DMS153 treated with DMSO at 0.1 percent for 48 hours (cell line): ENCODE data around the gene GOPC.

ENCODE experiments used
- DNase-seq: peaks from one replicate; lab custom pipeline; 2025; ENCODE audit not compliant: unreplicated experiment; lab: John Stamatoyannopoulos, UW

Gene GOPC

GRCh38 chr6:117550078-117550600 lies 52.2 kb downstream of the GOPC start:
- no peak for DNase-seq

GRCh38 chr6:117549611-117550010 lies 52.7 kb downstream of the GOPC start:
- no peak for DNase-seq

- no peak for DNase-seq
These were observed 53.5 kb downstream of the GOPC start for GRCh38 chr6:117548797-117549301.

- DNase-seq, result peak; percentile 32
These were observed 54.4 kb downstream of the GOPC start for GRCh38 chr6:117547688-117548621.

GRCh38 chr6:117546674-117547073 lies 55.6 kb downstream of the GOPC start:
- no peak for DNase-seq

GRCh38 chr6:117545161-117545595 lies 57.1 kb downstream of the GOPC start:
- DNase-seq, result no peak

- no peak for DNase-seq
These were observed 57.6 kb downstream of the GOPC start for GRCh38 chr6:117544716-117545115.

- DNase-seq, result no peak
These were observed 59.8 kb downstream of the GOPC start for GRCh38 chr6:117542493-117542892.

GRCh38 chr6:117540670-117541069 lies 61.6 kb downstream of the GOPC start:
- DNase-seq, result no peak

GRCh38 chr6:117538615-117539014 lies 63.7 kb downstream of the GOPC start:
- DNase-seq, result no peak

- no peak for DNase-seq
These were observed 66.0 kb downstream of the GOPC start for GRCh38 chr6:117536317-117536716.

GRCh38 chr6:117534974-117535373 lies 67.3 kb downstream of the GOPC start:
- DNase-seq, result no peak

GRCh38 chr6:117533775-117534174 lies 68.5 kb downstream of the GOPC start:
- no peak for DNase-seq

- no peak for DNase-seq
These were observed 70.2 kb downstream of the GOPC start for GRCh38 chr6:117531809-117532725.

GRCh38 chr6:117531346-117531745 lies 71.0 kb downstream of the GOPC start:
- no peak for DNase-seq

GRCh38 chr6:117530467-117531242 lies 71.7 kb downstream of the GOPC start:
- DNase-seq, result no peak

GRCh38 chr6:117525607-117526006 lies 76.7 kb downstream of the GOPC start:
- DNase-seq, result no peak

GRCh38 chr6:117521791-117522502 lies 80.4 kb downstream of the GOPC start:
- no peak for DNase-seq

- no peak for DNase-seq
These were observed 81.5 kb downstream of the GOPC start for GRCh38 chr6:117520603-117521395.
